NCI-H2227 (cell line): ENCODE data around the gene PRKN.
"Not testable (repeated sequence)": the region's sequence is repeated elsewhere in the genome, so short reads cannot be mapped to it uniquely, and the experiment has no call there.

ENCODE experiments used
- DNase-seq: peaks from one replicate; lab custom pipeline; 2025; ENCODE audit not compliant: unreplicated experiment; lab: John Stamatoyannopoulos, UW

PRKN gene

GRCh38 chr6:161882196-161882765, 845.3 kb downstream of the PRKN start:
- DNase-seq = no peak

GRCh38 chr6:161880056-161880455, 847.5 kb downstream of the PRKN start:
- no peak for DNase-seq

GRCh38 chr6:161876231-161876630, 851.3 kb downstream of the PRKN start:
- DNase-seq = no peak

GRCh38 chr6:161870236-161870901, 857.2 kb downstream of the PRKN start:
- no peak for DNase-seq

GRCh38 chr6:161869491-161869890, 858.1 kb downstream of the PRKN start:
- no peak for DNase-seq

GRCh38 chr6:161866570-161866969, 861.0 kb downstream of the PRKN start:
- DNase-seq = no peak

- not testable (repeated sequence) for DNase-seq
These were observed 866.5 kb downstream of the PRKN start for GRCh38 chr6:161861061-161861460.

- DNase-seq = no peak
These were observed 873.9 kb downstream of the PRKN start for GRCh38 chr6:161853657-161854056.

- not testable (repeated sequence) for DNase-seq
These were observed 876.1 kb downstream of the PRKN start for GRCh38 chr6:161851486-161851885.

GRCh38 chr6:161850562-161850961, 877.0 kb downstream of the PRKN start:
- no peak for DNase-seq

- no peak for DNase-seq
These were observed 879.9 kb downstream of the PRKN start for GRCh38 chr6:161847628-161848027.

GRCh38 chr6:161844804-161845203, 882.8 kb downstream of the PRKN start:
- DNase-seq = no peak

- DNase-seq = no peak
These were observed 884.5 kb downstream of the PRKN start for GRCh38 chr6:161843066-161843465.

- no peak for DNase-seq
These were observed 887.2 kb downstream of the PRKN start for GRCh38 chr6:161840380-161840779.

GRCh38 chr6:161838306-161839035, 889.1 kb downstream of the PRKN start:
- DNase-seq = no peak

- no peak for DNase-seq
These were observed 889.7 kb downstream of the PRKN start for GRCh38 chr6:161837854-161838253.

- DNase-seq = no peak
These were observed 890.2 kb downstream of the PRKN start for GRCh38 chr6:161837449-161837735.

- DNase-seq = no peak
These were observed 890.7 kb downstream of the PRKN start for GRCh38 chr6:161836643-161837448.

- DNase-seq = no peak
These were observed 891.9 kb downstream of the PRKN start for GRCh38 chr6:161835500-161836215.

GRCh38 chr6:161834426-161834825, 893.1 kb downstream of the PRKN start:
- no peak for DNase-seq
